H4 (cell line): ENCODE data around the gene PACSIN2. TPM values are rescaled to one million over a fixed set of nuclear protein-coding genes. Genes with fewer than 3 reads are reported as not detected.

Experiments
- total RNA-seq: library from RNA; depleted of rRNA; stranded (reverse); fragments of >200 nt; shearing (Covaris generic); gene quantifications from 2 replicates; pipeline ENCODE4 v1.2.3, GENCODE V29; 2014; rRNA removed

The PACSIN2 gene
- total RNA-seq, 1 experiment from 2014 or later: 52.4 TPM

Other genes starting within 250 kb of the PACSIN2 start
- gene ARFGAP3, start 157.9 kb downstream of the PACSIN2 start, total RNA-seq: 39.8 and 46.0 TPM in 2 replicates
- gene TTLL1, start 74.2 kb upstream of the PACSIN2 start, total RNA-seq: 3.5 and 7.1 TPM in 2 replicates
- gene BIK, start 95.6 kb upstream of the PACSIN2 start, total RNA-seq: 0.45 TPM in 1 of 2 replicates, not detected in the other
- gene MCAT, start 128.2 kb upstream of the PACSIN2 start, total RNA-seq: 14.6 and 16.5 TPM in 2 replicates
- 187 and 269 TPM in 2 replicates for gene TSPO, start 136.4 kb upstream of the PACSIN2 start, total RNA-seq
- 35.2 and 48.3 TPM in 2 replicates for gene TTLL12, start 172.0 kb upstream of the PACSIN2 start, total RNA-seq